GM21737 (cell line): ENCODE measurements around the gene RBBP4.

Experiments
- ATAC-seq: cut with Tn5 transposase; IDR thresholded peaks from one replicate; pipeline ENCODE4 v1.9.1; 2021; ENCODE audit warnings: mild to moderate bottlenecking, moderate library complexity; ENCODE audit not compliant: unreplicated experiment

RBBP4 gene

GRCh38 chr1:32717503-32717902 is 66.5 kb downstream of the RBBP4 start:
- ATAC-seq = no peak

GRCh38 chr1:32718036-32718435 is 67.0 kb downstream of the RBBP4 start:
- ATAC-seq = no peak

GRCh38 chr1:32718527-32718926 is 67.5 kb downstream of the RBBP4 start:
- no peak for ATAC-seq

- ATAC-seq = no peak
These were observed 68.8 kb downstream of the RBBP4 start for GRCh38 chr1:32719681-32720275.

- no peak for ATAC-seq
These were observed 73.9 kb downstream of the RBBP4 start for GRCh38 chr1:32724678-32725614.

- ATAC-seq = no peak
These were observed 74.6 kb downstream of the RBBP4 start for GRCh38 chr1:32725615-32725982.

GRCh38 chr1:32727876-32728275 is 76.9 kb downstream of the RBBP4 start:
- ATAC-seq = no peak

- ATAC-seq = no peak
These were observed 77.5 kb downstream of the RBBP4 start for GRCh38 chr1:32728413-32729077.

GRCh38 chr1:32729254-32730046 is 78.4 kb downstream of the RBBP4 start:
- ATAC-seq = no peak

- ATAC-seq = no peak
These were observed 82.7 kb downstream of the RBBP4 start for GRCh38 chr1:32733582-32734321.
